LNCaP clone FGC (cell line): Measurements from ENCODE around the gene FBXO7.

Experiments used
- DNase-seq: peaks from one replicate; pipeline ENCODE4 v3.0.0-alpha.2; 2011; ENCODE audit warnings: low read depth
- H3K4me3 ChIP-seq: 2 replicates; pipeline ENCODE4 v1.5.1; 2011; ENCODE audit warnings: mild to moderate bottlenecking, low read depth, low read length, control low read depth
- TF ChIP-seq, protein P1 (sequence below): IDR thresholded peaks from 2 replicates; pipeline ENCODE4 v1.5.1; 2012; ENCODE audit warnings: mild to moderate bottlenecking; ENCODE audit not compliant: control insufficient read depth, insufficient read depth; ENCODE audit errors: extremely low read depth

Gene FBXO7

DNA sequence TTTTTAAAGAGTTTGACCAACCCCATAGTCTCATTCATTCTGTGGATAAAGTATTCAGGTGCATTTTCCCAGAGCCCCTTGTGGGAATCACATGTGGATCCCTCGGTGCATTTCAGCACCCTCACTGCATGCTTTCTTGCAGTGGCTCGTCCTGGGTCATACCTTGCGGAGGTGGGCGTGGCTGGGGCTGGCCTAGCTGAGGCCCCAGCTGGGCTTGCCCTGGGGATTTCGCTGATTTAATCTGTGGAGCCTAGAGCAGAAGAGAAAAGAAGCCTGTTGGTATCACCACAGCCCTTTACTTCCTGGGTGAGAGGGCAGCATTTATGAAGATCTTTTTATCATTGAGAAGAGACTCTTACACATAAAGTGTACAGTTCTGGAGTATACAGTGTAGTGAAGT lies 53.1 kb downstream of the FBXO7 start:
- no peak overlapping the region for H3K4me3 ChIP-seq
- DNase-seq: no peak
- TF ChIP-seq, protein P1, sequence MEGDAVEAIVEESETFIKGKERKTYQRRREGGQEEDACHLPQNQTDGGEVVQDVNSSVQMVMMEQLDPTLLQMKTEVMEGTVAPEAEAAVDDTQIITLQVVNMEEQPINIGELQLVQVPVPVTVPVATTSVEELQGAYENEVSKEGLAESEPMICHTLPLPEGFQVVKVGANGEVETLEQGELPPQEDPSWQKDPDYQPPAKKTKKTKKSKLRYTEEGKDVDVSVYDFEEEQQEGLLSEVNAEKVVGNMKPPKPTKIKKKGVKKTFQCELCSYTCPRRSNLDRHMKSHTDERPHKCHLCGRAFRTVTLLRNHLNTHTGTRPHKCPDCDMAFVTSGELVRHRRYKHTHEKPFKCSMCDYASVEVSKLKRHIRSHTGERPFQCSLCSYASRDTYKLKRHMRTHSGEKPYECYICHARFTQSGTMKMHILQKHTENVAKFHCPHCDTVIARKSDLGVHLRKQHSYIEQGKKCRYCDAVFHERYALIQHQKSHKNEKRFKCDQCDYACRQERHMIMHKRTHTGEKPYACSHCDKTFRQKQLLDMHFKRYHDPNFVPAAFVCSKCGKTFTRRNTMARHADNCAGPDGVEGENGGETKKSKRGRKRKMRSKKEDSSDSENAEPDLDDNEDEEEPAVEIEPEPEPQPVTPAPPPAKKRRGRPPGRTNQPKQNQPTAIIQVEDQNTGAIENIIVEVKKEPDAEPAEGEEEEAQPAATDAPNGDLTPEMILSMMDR: no peak

DNA sequence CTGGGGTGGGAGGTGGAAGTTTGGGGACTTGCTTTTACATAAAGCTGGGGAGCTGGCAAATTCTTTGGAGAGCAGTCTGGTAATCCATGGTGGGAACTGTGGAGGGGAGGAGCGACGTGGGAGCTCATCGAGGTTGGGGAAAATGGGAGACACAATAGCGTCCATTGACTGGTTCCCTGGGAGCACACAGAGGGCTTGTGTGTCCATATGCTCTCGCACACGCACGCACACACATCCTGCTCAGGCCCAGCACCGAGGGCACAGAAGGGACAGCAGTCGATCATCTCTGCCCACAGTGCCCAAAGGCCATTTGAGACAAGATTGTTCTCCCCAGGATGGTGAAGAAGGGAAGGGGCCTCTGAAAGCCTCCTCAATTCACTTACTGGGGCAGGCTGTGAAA lies 53.7 kb downstream of the FBXO7 start:
- H3K4me3 ChIP-seq: no peak overlapping the region
- TF ChIP-seq, protein P1: no peak
- DNase-seq: no peak

DNA sequence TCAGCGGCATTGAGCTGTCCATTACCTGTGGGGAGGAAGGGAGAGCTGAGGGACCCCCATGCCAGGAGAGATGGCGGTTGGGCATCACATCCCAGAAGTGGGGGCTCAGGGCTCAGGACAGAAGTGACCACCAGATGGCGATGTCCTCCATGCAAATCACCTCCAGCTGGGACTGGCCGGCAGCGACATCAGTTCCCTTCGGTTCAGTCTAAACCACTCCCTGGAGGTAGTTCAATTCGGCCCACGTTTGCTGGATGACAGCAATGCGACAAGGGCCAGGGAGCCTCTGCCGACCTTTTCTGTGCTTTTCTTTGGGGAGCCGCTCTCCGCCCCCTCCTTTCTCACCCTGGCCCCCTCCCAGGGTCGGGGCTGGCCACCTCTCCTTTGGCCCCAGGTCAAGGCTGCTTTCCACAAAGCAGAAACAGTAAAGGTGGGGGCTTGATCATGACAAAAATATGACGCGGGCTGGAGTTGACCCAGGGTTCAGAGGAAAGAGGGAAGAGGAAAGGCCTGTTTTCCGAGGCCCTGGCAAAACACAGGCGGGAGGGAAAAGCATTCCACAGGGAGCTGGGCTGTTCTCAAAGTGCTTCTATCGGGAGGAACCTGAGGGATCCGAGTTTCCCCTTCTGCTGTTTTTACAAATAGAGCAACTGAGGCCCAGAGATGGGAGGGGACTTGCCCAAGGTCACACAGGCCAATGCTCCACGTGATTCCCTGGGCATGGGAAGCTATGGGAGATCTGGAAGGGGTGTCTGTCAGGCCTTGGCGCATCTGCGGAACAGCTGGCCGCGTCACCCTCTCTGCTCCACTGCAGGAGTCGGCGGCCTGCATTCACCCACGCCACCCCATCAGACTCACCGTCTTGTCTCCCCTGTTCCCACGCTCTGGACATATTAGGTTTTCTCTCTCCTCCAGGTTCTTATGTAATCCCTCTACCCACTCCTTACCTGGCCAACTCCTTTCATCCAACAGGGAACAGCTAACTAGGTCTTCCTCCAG lies 54.7 kb downstream of the FBXO7 start:
- DNase-seq: peak; percentile 44
- TF ChIP-seq, protein P1: peak; percentile 82
- H3K4me3 ChIP-seq: no peak overlapping the region

DNA sequence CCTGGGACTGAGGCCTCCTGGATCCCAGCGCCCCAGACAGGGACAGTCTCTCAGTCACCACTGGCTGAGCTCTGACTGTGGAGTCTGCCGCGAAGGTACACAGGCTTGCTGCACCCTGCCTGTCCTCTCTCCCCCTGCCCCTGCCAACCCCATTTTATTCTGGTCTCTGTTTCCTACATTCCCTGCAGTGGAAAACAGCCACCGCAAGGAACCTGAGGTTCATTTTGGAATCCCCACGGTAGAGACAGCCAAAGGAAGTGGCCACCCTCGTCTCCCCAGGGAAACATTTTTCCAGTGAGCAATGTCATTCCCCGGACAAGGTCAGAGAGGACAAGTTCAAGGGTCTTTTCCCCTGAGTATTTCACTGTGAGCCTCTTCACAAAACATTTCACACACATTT lies 56.6 kb downstream of the FBXO7 start:
- no peak overlapping the region for H3K4me3 ChIP-seq
- no peak for DNase-seq
- TF ChIP-seq, protein P1: no peak

DNA sequence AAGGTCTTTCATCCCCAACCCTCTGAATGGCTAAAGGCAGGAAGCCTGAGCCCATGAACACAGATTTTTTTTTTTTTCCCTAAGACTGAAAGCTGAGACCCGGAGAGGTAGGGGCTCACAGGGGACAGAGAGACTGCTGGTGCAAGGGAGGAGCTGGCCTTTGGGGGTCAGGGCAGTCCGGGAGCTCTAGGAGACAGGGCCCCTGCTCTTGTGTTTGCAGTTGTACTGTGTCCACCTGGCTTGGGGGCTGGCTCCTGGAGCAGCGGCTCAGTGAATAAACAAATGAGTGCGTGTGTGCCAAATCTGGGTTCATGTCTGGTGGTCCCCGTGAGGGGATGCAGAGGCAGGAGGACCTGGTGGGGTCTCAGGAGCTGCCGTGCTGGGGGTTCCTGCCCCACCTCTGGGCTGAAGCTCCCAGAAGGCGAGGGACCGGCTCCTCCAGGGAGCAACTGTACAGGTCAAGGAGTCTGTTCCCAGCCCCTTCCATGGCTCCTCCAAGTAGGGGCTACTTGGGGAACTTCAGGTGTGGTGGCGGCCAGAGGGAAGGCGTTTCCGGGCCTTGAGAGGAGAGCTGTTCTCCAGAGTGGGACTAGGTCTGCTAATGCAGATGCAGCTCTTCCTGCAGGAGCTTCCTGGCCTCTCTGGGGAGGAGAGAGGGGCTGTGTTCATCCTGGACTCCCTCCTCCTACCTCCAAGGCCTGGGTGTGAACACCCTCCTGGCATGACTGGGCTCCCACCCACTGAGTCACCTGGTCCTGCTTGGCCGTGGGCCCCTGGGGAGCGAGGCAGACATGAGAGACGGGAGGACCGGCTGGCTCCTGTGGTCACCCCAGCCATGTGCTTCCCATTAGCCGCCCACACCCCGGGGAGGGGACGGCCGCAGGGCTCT lies 57.6 kb downstream of the FBXO7 start:
- no peak for DNase-seq
- TF ChIP-seq, protein P1: no peak
- no peak overlapping the region for H3K4me3 ChIP-seq

DNA sequence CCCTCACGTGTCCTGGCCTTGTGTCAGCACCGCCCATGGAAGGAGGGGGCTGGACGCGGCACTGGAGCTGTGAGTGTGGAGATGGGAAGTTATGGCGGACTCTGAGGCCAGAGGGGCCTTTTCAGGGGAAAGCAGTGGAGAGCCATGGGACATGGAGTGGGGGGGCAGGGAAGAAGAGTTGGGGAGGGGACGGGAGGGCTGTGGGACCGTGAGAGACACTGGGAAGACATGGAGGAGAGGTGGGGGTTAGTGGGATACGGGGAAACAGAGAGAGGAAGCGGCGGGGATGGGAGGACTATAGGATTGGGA lies 58.2 kb downstream of the FBXO7 start:
- TF ChIP-seq, protein P1: no peak
- DNase-seq: no peak
- H3K4me3 ChIP-seq: no peak overlapping the region
